Measurements from ENCODE around the gene STRA6. TPM values are rescaled to one million over a fixed set of nuclear protein-coding genes. Genes with fewer than 3 reads are reported as not detected.

Gene STRA6
- total and polyA plus RNA-seq, 8 donors, result 0.06 to 1.7 (median 0.46) TPM; not detected in 2

DNA sequence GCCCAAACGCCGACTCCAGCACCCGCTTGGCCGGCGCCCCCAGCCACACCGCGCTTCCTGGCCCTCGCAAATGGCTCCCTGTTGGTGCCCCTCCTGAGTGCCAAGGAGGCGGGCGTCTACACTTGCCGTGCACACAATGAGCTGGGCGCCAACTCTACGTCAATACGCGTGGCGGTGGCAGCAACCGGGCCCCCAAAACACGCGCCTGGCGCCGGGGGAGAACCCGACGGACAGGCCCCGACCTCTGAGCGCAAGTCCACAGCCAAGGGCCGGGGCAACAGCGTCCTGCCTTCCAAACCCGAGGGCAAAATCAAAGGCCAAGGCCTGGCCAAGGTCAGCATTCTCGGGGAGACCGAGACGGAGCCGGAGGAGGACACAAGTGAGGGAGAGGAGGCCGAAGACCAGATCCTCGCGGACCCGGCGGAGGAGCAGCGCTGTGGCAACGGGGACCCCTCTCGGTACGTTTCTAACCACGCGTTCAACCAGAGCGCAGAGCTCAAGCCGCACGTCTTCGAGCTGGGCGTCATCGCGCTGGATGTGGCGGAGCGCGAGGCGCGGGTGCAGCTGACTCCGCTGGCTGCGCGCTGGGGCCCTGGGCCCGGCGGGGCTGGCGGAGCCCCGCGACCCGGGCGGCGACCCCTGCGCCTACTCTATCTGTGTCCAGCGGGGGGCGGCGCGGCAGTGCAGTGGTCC is 68.7 kb downstream of the STRA6 start:
- FAIRE-seq (no peak), ATAC-seq (no peak), DNase-seq (peak in 1 of 6 donors; percentile 68)
- Histone ChIP-seq H3K9me3 (no peaks in the 10 kb centered on the region), H3K4me3 (no peak overlapping the region), H3K27ac (no peak overlapping the region), H3K36me3 (no peaks in the 10 kb centered on the region), H3K27me3 (peaks cover 0 to 46% (median 2%) of the 10 kb centered on the region in 4 donors), H3K4me1 (peaks cover 0 to 15% (median 0%) of the 10 kb centered on the region in 3 donors)
- 11 to 14% methylated on average over 70 to 71 of the region's 71 CpGs for WGBS, 2 donors
- TF ChIP-seq, protein P1, sequence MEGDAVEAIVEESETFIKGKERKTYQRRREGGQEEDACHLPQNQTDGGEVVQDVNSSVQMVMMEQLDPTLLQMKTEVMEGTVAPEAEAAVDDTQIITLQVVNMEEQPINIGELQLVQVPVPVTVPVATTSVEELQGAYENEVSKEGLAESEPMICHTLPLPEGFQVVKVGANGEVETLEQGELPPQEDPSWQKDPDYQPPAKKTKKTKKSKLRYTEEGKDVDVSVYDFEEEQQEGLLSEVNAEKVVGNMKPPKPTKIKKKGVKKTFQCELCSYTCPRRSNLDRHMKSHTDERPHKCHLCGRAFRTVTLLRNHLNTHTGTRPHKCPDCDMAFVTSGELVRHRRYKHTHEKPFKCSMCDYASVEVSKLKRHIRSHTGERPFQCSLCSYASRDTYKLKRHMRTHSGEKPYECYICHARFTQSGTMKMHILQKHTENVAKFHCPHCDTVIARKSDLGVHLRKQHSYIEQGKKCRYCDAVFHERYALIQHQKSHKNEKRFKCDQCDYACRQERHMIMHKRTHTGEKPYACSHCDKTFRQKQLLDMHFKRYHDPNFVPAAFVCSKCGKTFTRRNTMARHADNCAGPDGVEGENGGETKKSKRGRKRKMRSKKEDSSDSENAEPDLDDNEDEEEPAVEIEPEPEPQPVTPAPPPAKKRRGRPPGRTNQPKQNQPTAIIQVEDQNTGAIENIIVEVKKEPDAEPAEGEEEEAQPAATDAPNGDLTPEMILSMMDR (IDR thresholded peaks at IDR 0.05), result no peak
- intact Hi-C loops (cut with DNase I), result no loop called here

DNA sequence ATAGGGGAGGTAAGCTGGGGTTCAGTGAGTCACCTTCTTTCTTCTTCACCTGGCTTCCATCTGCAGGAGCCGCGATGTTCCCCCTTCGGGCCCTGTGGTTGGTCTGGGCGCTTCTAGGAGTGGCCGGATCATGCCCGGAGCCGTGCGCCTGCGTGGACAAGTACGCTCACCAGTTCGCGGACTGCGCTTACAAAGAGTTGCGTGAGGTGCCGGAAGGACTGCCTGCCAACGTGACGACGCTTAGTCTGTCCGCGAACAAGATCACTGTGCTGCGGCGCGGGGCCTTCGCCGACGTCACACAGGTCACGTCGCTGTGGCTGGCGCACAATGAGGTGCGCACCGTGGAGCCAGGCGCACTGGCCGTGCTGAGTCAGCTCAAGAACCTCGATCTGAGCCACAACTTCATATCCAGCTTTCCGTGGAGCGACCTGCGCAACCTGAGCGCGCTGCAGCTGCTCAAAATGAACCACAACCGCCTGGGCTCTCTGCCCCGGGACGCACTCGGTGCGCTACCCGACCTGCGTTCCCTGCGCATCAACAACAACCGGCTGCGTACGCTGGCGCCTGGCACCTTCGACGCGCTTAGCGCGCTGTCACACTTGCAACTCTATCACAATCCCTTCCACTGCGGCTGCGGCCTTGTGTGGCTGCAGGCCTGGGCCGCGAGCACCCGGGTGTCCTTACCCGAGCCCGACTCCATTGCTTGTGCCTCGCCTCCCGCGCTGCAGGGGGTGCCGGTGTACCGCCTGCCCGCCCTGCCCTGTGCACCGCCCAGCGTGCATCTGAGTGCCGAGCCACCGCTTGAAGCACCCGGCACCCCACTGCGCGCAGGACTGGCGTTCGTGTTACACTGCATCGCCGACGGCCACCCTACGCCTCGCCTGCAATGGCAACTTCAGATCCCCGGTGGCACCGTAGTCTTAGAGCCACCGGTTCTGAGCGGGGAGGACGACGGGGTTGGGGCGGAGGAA is 69.6 kb downstream of the STRA6 start:
- ATAC-seq, result no peak
- Histone ChIP-seq H3K27me3 (peaks cover 0 to 54% (median 4%) of the 10 kb centered on the region in 4 donors), H3K36me3 (no peaks in the 10 kb centered on the region), H3K4me1 (peaks cover 0 to 18% (median 3%) of the 10 kb centered on the region in 3 donors), H3K9me3 (no peaks in the 10 kb centered on the region), H3K27ac (no peak overlapping the region), H3K4me3 (no peak overlapping the region)
- TF ChIP-seq, protein P1 (IDR thresholded peaks at IDR 0.05), result no peak
- no peak for FAIRE-seq
- intact Hi-C loops (cut with DNase I), result no loop called here
- DNase-seq, result no peak
- WGBS, 2 donors, result 11 to 12% methylated on average over 90 of the region's 90 CpGs

DNA sequence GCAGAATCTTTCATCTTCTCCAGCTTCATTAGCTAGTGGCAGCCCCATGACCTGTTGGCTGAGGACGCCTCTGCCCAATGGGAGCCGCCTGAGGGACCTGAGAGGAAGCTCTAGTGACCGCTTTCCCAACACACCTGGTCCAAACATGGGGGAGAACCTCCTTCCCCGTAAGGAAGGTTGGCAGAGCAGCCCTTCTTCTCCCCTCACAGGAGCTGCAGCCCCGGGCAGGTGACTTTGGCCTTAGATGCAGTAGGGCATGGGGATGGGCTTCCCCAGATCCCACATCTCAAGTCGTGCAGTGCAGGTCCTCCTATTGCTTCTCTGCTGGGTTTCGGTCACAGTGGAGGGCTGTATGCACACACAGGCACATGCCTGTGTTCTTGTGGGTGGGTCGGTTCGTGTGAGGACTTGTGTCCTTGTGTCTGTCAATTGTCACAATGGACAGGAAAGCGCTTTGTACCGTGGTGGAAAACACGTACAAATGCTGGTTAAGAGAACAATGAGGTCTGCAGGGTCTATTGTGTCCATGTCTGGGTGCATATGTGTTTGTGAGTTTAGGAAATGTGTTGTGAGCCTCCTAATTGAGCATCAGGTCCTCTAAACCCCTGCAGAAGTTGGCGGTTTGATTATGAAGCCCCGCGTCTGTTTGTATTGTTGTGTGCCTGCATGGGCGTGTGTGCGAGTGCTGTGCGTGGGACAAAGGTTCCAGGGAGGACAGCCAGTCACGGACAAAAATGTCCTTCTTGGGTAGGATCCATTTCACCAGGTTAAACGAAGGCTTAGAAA is 70.8 kb downstream of the STRA6 start:
- Histone ChIP-seq H3K4me1 (peaks cover 0 to 21% (median 4%) of the 10 kb centered on the region in 3 donors), H3K4me3 (no peak overlapping the region), H3K27ac (no peak overlapping the region), H3K36me3 (no peaks in the 10 kb centered on the region), H3K9me3 (no peaks in the 10 kb centered on the region), H3K27me3 (peaks cover 0 to 55% (median 6%) of the 10 kb centered on the region in 4 donors)
- TF ChIP-seq, protein P1 (IDR thresholded peaks at IDR 0.05), result no peak
- no peak for DNase-seq
- 13% methylated on average over 20 of the region's 20 CpGs for WGBS, 2 donors
- no peak for FAIRE-seq
- intact Hi-C loops (cut with DNase I), result no loop called here
- ATAC-seq, result no peak

DNA sequence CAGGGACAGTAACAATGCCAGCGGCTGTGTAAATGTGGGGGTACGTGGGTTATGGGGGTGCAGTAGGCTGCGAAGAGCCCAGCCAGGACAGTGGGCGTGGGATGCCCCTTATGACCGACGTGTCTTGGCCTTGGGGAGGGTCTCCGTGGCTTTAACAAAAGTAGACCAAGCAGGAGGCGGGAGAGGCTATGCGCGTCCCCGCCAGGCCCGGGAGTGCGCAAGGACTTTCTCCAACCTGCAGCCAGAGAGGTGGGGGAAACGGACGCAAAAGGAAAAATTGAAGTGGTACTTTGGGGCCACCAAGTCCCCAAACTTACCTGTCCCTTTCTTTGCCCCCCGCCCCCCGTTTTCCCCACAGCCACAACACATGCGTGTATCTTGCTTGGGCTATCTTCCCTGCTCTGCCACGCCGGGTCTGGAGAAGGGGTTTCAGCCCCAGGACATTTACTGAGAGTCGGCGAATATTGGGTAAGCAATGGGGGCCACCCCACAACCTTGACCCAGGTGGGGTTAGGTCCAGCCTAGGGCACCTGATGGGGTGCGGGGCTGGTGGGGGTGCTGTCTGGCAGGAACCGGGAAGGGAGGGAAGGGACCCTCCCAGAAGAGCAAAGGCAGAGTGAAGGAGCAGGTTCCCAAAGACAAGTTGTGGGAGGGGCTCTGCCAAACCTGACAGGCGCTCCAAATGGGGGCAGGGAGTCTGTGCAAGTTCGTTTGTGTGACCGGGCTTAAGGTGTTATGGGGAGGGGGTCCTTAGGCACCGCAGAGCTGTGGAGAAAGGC is 71.5 kb downstream of the STRA6 start:
- Histone ChIP-seq H3K36me3 (no peaks in the 10 kb centered on the region), H3K9me3 (no peaks in the 10 kb centered on the region), H3K4me1 (peaks cover 0 to 16% (median 4%) of the 10 kb centered on the region in 3 donors), H3K27me3 (peaks cover 0 to 55% (median 6%) of the 10 kb centered on the region in 4 donors), H3K27ac (no peak overlapping the region), H3K4me3 (no peak overlapping the region)
- ATAC-seq (no peak), DNase-seq (no peak), FAIRE-seq (no peak)
- WGBS, 2 donors, result 8 to 9% methylated on average over 25 to 28 of the region's 28 CpGs
- TF ChIP-seq, protein P1 (IDR thresholded peaks at IDR 0.05), result no peak
- intact Hi-C loops (cut with DNase I), result no loop called here

All from pancreas (tissue), 10 donors.